AG04449 (cell line): ENCODE results near the gene SMCR8.

Experiments
- CTCF ChIA-PET: fragments of 350-600 bp; formaldehyde crosslinking; extraction: SDS; loops from one replicate; lab custom pipeline; 2021; ENCODE audit warnings: antibody characterized with exemption; lab: Yijun Ruan, JAX
- POLR2A ChIA-PET: fragments of 400-600, 350-600 bp; formaldehyde crosslinking; extraction: SDS; loops from one replicate; lab custom pipeline; 2020; ENCODE audit warnings: antibody characterized with exemption, inconsistent platforms; lab: Yijun Ruan, JAX
- DNase-seq: peaks from one replicate; pipeline ENCODE4 v3.0.0-alpha.2; 2010; ENCODE audit warnings: low read depth, low spot score
- H3K4me3 ChIP-seq: 2 replicates; pipeline ENCODE4 v1.5.1; 2011; ENCODE audit warnings: low read depth, mild to moderate bottlenecking, control low read depth, low read length
- TF ChIP-seq, protein P1 (sequence below): IDR thresholded peaks from one replicate; pipeline ENCODE4 v1.5.1; 2011; ENCODE audit warnings: mild to moderate bottlenecking, moderate library complexity, low read length, control low read depth, inconsistent platforms; ENCODE audit not compliant: insufficient read depth; ENCODE audit errors: missing control alignments

The SMCR8 gene

GRCh38 chr17:18344021-18344420 lies 28.9 kb downstream of the SMCR8 start:
- DNase-seq: no peak
- TF ChIP-seq, protein P1, sequence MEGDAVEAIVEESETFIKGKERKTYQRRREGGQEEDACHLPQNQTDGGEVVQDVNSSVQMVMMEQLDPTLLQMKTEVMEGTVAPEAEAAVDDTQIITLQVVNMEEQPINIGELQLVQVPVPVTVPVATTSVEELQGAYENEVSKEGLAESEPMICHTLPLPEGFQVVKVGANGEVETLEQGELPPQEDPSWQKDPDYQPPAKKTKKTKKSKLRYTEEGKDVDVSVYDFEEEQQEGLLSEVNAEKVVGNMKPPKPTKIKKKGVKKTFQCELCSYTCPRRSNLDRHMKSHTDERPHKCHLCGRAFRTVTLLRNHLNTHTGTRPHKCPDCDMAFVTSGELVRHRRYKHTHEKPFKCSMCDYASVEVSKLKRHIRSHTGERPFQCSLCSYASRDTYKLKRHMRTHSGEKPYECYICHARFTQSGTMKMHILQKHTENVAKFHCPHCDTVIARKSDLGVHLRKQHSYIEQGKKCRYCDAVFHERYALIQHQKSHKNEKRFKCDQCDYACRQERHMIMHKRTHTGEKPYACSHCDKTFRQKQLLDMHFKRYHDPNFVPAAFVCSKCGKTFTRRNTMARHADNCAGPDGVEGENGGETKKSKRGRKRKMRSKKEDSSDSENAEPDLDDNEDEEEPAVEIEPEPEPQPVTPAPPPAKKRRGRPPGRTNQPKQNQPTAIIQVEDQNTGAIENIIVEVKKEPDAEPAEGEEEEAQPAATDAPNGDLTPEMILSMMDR: no peak
- no peak overlapping the region for H3K4me3 ChIP-seq
- ChIA-PET POLR2A (interaction anchor here (0.6 kb wide), 1 partner anchor 17 kb away, joined by 4 read pairs; no protein-coding TSS in a partner anchor), CTCF (no interaction called here)

GRCh38 chr17:18353541-18353940 lies 38.4 kb downstream of the SMCR8 start:
- DNase-seq: no peak
- TF ChIP-seq, protein P1: no peak
- POLR2A ChIA-PET: no interaction called here
- no peak overlapping the region for H3K4me3 ChIP-seq
- CTCF ChIA-PET: no interaction called here

GRCh38 chr17:18356624-18357023 lies 41.5 kb downstream of the SMCR8 start:
- no peak for DNase-seq
- H3K4me3 ChIP-seq: no peak overlapping the region
- ChIA-PET CTCF (interaction anchor here (0.7 kb wide), 1 partner anchor 28 kb away, joined by 3 read pairs; no protein-coding TSS in a partner anchor), POLR2A (no interaction called here)
- TF ChIP-seq, protein P1: no peak

GRCh38 chr17:18360518-18360917 lies 45.4 kb downstream of the SMCR8 start:
- ChIA-PET POLR2A (interaction anchor here (0.7 kb wide), 1 partner anchor 16 kb away, joined by 4 read pairs; no protein-coding TSS in a partner anchor), CTCF (no interaction called here)
- TF ChIP-seq, protein P1: no peak
- H3K4me3 ChIP-seq: no peak overlapping the region
- no peak for DNase-seq

GRCh38 chr17:18361837-18362697 lies 47.0 kb downstream of the SMCR8 start:
- peak overlapping the region; percentile 79 for H3K4me3 ChIP-seq
- TF ChIP-seq, protein P1: no peak
- no peak for DNase-seq
- ChIA-PET POLR2A (no interaction called here), CTCF (interaction anchor here (1.0 kb wide), 1 partner anchor 41 kb away, joined by 6 read pairs; no protein-coding TSS in a partner anchor)

DNA sequence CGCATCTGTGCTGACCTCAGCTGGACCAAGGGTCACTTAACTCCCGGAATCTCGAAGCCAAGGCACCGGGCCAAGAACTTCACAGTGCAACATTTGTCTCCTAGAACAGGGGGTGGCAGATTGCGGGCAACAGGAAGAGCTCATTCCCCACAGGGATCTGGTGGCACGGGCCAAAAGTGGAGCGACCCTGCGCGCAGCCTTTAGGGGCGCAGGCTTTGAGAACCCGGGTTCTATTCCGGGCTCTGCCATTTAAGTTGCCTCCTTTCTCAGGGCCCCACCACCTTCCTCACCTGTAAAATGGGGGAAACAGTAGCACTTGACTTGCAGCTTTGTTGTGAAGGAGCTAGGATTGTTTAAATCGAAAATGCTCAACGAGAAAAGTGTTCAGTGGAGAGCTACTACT lies 47.6 kb downstream of the SMCR8 start:
- TF ChIP-seq, protein P1: no peak
- POLR2A ChIA-PET: no interaction called here
- peak overlapping the region; percentile 79 for H3K4me3 ChIP-seq
- no peak for DNase-seq
- CTCF ChIA-PET: interaction anchor here (1.0 kb wide), 1 partner anchor 42 kb away, joined by 6 read pairs; no protein-coding TSS in a partner anchor
